ENCODE measurements around the gene STRBP. TPM values are rescaled to one million over a fixed set of nuclear protein-coding genes. Genes with fewer than 3 reads are reported as not detected.
A peak's percentile ranks its signal among the peaks of the same experiment; 100 is the strongest.

STRBP gene
- total RNA-seq, result 10 to 100 TPM; 10.0 to 12.6 TPM

- no peaks in the 10 kb centered on the region for H3K27me3 ChIP-seq
- H3K4me1 ChIP-seq, result peaks cover 0 to 15% of the 10 kb centered on the region in 2 donors
- DNase-seq (ENCODE audit: low spot score), result peak; percentile 85
- no peak for TF ChIP-seq CTCF (IDR thresholded peaks at IDR 0.05)
- H3K9me3 ChIP-seq, result no peaks in the 10 kb centered on the region
- peak within 1 kb of the TSS; percentile 73 to 77 for H3K27ac ChIP-seq
- peak within 1 kb of the TSS; percentile 84 to 88 for H3K4me3 ChIP-seq
- no peaks in the 10 kb centered on the region for H3K36me3 ChIP-seq
These were observed at the start of gene STRBP for GRCh38 chr9:123268465-123269259. Gene STRBP (minus strand): TSS chr9:123268586. CDS start chr9:123184134, 84,452 bp downstream.

- Histone ChIP-seq H3K9me3 (no peaks in the 10 kb centered on the region), H3K27me3 (no peaks in the 10 kb centered on the region), H3K4me1 (peaks cover 0 to 11% of the 10 kb centered on the region in 2 donors), H3K4me3 (no peak overlapping the region), H3K36me3 (no peaks in the 10 kb centered on the region), H3K27ac (no peak overlapping the region)
- no peak for DNase-seq (ENCODE audit: low spot score)
- no peak for TF ChIP-seq CTCF (IDR thresholded peaks at IDR 0.05)
These were observed 47.8 kb upstream of the STRBP start for GRCh38 chr9:123316053-123316718.

- H3K9me3 ChIP-seq, result no peaks in the 10 kb centered on the region
- no peak for TF ChIP-seq CTCF (IDR thresholded peaks at IDR 0.05)
- no peaks in the 10 kb centered on the region for H3K27me3 ChIP-seq
- DNase-seq (ENCODE audit: low spot score), result no peak
- peaks cover 0 to 11% of the 10 kb centered on the region in 2 donors for H3K4me1 ChIP-seq
- H3K36me3 ChIP-seq, result no peaks in the 10 kb centered on the region
- H3K27ac ChIP-seq, result no peak overlapping the region
- no peak overlapping the region for H3K4me3 ChIP-seq
These were observed 47.2 kb upstream of the STRBP start for GRCh38 chr9:123315635-123316034.

GRCh38 chr9:123314617-123315016, 46.2 kb upstream of the STRBP start:
- H3K27me3 ChIP-seq, result no peaks in the 10 kb centered on the region
- TF ChIP-seq CTCF (IDR thresholded peaks at IDR 0.05), result no peak
- H3K36me3 ChIP-seq, result no peaks in the 10 kb centered on the region
- H3K9me3 ChIP-seq, result no peaks in the 10 kb centered on the region
- no peak overlapping the region for H3K4me3 ChIP-seq
- no peak for DNase-seq (ENCODE audit: low spot score)
- no peak overlapping the region for H3K27ac ChIP-seq
- H3K4me1 ChIP-seq, result peaks cover 0 to 11% of the 10 kb centered on the region in 2 donors

- Histone ChIP-seq H3K4me3 (no peak overlapping the region), H3K27ac (no peak overlapping the region), H3K4me1 (no peaks in the 10 kb centered on the region), H3K9me3 (no peaks in the 10 kb centered on the region), H3K36me3 (no peaks in the 10 kb centered on the region), H3K27me3 (no peaks in the 10 kb centered on the region)
- TF ChIP-seq CTCF (IDR thresholded peaks at IDR 0.05), result no peak
- DNase-seq (ENCODE audit: low spot score), result no peak
These were observed 44.0 kb upstream of the STRBP start for GRCh38 chr9:123312306-123312877.
